Umbilical cord (tissue), 2 donors: ENCODE measurements around the gene SIT1. TPM values are rescaled to one million over a fixed set of nuclear protein-coding genes. Genes with fewer than 3 reads are reported as not detected.

Experiments
- DNase-seq: peaks from one replicate; pipeline ENCODE4 v3.0.0-alpha.2; 2015; ENCODE audit warnings: low spot score
- total RNA-seq: library from RNA; depleted of rRNA; stranded (reverse); fragments of >200 nt; gene quantifications from one replicate; pipeline ENCODE4 v1.2.3, GENCODE V29; 2014; ENCODE audit warnings: low replicate concordance; ENCODE audit not compliant: insufficient read depth

Gene SIT1
- total RNA-seq, 1 donor from 2014 or later, result not detected

- DNase-seq, result no peak
Observed at GRCh38 chr9:35682520-35683315, 32.0 kb upstream of the SIT1 start.

GRCh38 chr9:35682051-35682450 is 31.3 kb upstream of the SIT1 start:
- DNase-seq, result no peak

GRCh38 chr9:35681341-35682002 is 30.7 kb upstream of the SIT1 start:
- DNase-seq, result no peak

GRCh38 chr9:35680331-35681105 is 29.8 kb upstream of the SIT1 start:
- DNase-seq, result no peak

- no peak for DNase-seq
Observed at GRCh38 chr9:35679766-35680330, 29.1 kb upstream of the SIT1 start.

- no peak for DNase-seq
Observed at GRCh38 chr9:35679091-35679490, 28.4 kb upstream of the SIT1 start.

- DNase-seq, result peak; percentile 67
Observed at GRCh38 chr9:35675732-35676392, 25.1 kb upstream of the SIT1 start.

- no peak for DNase-seq
Observed at GRCh38 chr9:35675204-35675603, 24.5 kb upstream of the SIT1 start.

GRCh38 chr9:35674025-35674361 is 23.3 kb upstream of the SIT1 start:
- DNase-seq, result no peak

- no peak for DNase-seq
Observed at GRCh38 chr9:35673132-35674024, 22.6 kb upstream of the SIT1 start, which contains the start of gene CA9. TSS of gene CA9 (plus strand) at chr9:35673928. CDS start at chr9:35673960, 32 bp downstream.

GRCh38 chr9:35669331-35670145 is 18.8 kb upstream of the SIT1 start:
- no peak for DNase-seq

GRCh38 chr9:35667939-35668338 is 17.2 kb upstream of the SIT1 start:
- no peak for DNase-seq

GRCh38 chr9:35666549-35666948 is 15.8 kb upstream of the SIT1 start:
- DNase-seq, result no peak

GRCh38 chr9:35666045-35666444 is 15.3 kb upstream of the SIT1 start:
- DNase-seq, result peak; percentile 56

- no peak for DNase-seq
Observed at GRCh38 chr9:35665471-35665818, 14.7 kb upstream of the SIT1 start.

- peak; percentile 84 for DNase-seq
Observed at GRCh38 chr9:35664531-35665470, 14.1 kb upstream of the SIT1 start, which contains the start of gene ARHGEF39. TSS of gene ARHGEF39 (minus strand) at chr9:35665195. CDS start at chr9:35665169, 26 bp downstream.

GRCh38 chr9:35662437-35662836 is 11.7 kb upstream of the SIT1 start:
- no peak for DNase-seq

- no peak for DNase-seq
Observed at GRCh38 chr9:35661756-35662350, 11.1 kb upstream of the SIT1 start.
